Heart right ventricle (tissue), 16 donors: ENCODE data around the gene PRPF8. TPM values are rescaled to one million over a fixed set of nuclear protein-coding genes. Genes with fewer than 3 reads are reported as not detected.

ENCODE experiments used
- ATAC-seq, 8 donors: fragments of 200-7000 bp; cut with Tn5 transposase; one replicate each; pipeline ENCODE4 v1.9.1; 2020; ENCODE audit warnings: mild to moderate bottlenecking in 8 of 8, moderate library complexity in 8 of 8, moderate number of reproducible peaks in 1 of 8
- DNase-seq, 2 donors: peaks; one replicate each; pipeline ENCODE4 v3.0.0-alpha.2; 2020
- H3K27ac ChIP-seq, 10 donors: fragments of 200-600 bp; sonication (generic) in 2 of 10; one replicate each; pipeline versions ENCODE4 v1.5.0 to v1.8.0; 2020 to 2022; ENCODE audit warnings: mild to moderate bottlenecking in 3 of 10
- H3K27me3 ChIP-seq, 7 donors: fragments of 200-600 bp; one replicate each; pipeline ENCODE4 v1.8.0; 2021 to 2022; ENCODE audit warnings: mild to moderate bottlenecking in 2 of 7
- H3K36me3 ChIP-seq, 9 donors: fragments of 200-600 bp; sonication (generic) in 1 of 9; one replicate each; pipeline versions ENCODE4 v1.5.0 to v1.8.0; 2020 to 2022; ENCODE audit warnings: mild to moderate bottlenecking in 2 of 9
- H3K4me1 ChIP-seq, 9 donors: fragments of 200-600 bp; sonication (generic) in 1 of 9; one replicate each; pipeline versions ENCODE4 v1.5.0 to v1.8.0; 2020 to 2022; ENCODE audit warnings: mild to moderate bottlenecking in 4 of 9
- H3K4me3 ChIP-seq, 10 donors: fragments of 200-600 bp; sonication (generic) in 2 of 10; one replicate each; pipeline versions ENCODE4 v1.5.0 to v1.8.0; 2020 to 2022; ENCODE audit warnings: mild to moderate bottlenecking in 7 of 10, moderate library complexity in 2 of 10
- H3K9me3 ChIP-seq, 11 donors: fragments of 200-600 bp in 10 of 11; sonication (generic) in 2 of 11; one replicate each; pipeline versions ENCODE4 v1.5.0 to v1.8.0; 2013 to 2022; ENCODE audit warnings: mild to moderate bottlenecking in 2 of 11, control low read depth in 1 of 11, moderate library complexity in 1 of 11
- WGBS, 2 donors: extraction: QIAGEN DNeasy Blood & Tissue Kit; methylation state at CpG; one replicate each; pipeline ENCODE4 v1.1.7; 2013; ENCODE audit warnings: inconsistent platforms in 1 of 2; 5-methylcytosine and 5-hydroxymethylcytosine counted together
- intact Hi-C, 10 donors: fragments of 100-400 bp; cut with DNase I; formaldehyde crosslinking; loops; one replicate each; pipeline versions ENCODE4 v1.11.1 to v1.14.2; 2022
- polyA plus RNA-seq, 2 donors: library from polyadenylated mRNA; stranded (reverse); fragments of 200-250 nt; gene quantifications; one replicate each; pipeline ENCODE4 v1.2.3, GENCODE V29; 2013
- total RNA-seq, 10 donors: library from RNA; stranded (reverse); fragmentation: NEBNext Ultra II Directional in 3 of 10; extraction: Animal tissue kit (Norgen Biotek cat#: 25700) in 3 of 10; gene quantifications; one replicate each; pipeline versions ENCODE4 v1.2.1 to v1.2.4, GENCODE V29; 2021 to 2023
- TF ChIP-seq, protein P1 (sequence below), 9 donors: fragments of 200-600 bp; sonication (generic) in 2 of 9; IDR thresholded peaks; one replicate each; pipeline versions ENCODE4 v1.5.0 to v1.8.0; 2021 to 2022; ENCODE audit warnings: antibody characterized with exemption in 9 of 9, mild to moderate bottlenecking in 5 of 9, moderate library complexity in 1 of 9
- donor health status: Arrhythmogenic right ventricular cardiomyopathy.
- donor health status: ischemic (EF 13 %, LVEDD 7.1; RV severe dilation, severe dysfunction).
- donor health status: healthy with polysubstance abuse.
- donor health status: DM: no; HTN: yes; CAD: no.
- donor health status: DM: no; HTN: no; CAD: no.
- donor health status: ischemic (EF 25% LVEDD 6.9; RV normal size, moderate dysfunction).
- donor health status: ischemic (EF 25% LVEDD 5.7; RV mildly dilated, moderate dysfunction).
- donor health status: healthy.
- donor health status: DM: yes; HTN: yes; CAD: no.
- donor health status: Ischemic cardiomyopathy.
- donor health status: ischemic (EF 35%, LVEDD 5.7; RV mildly dilated, moderate dysfunction).
- donor health status: nonischemic (EF 11% LVEDD 7.7; RV severe dilation, severe dysfunction).
- donor health status: DM: yes; HTN: yes; CAD: no.
- donor health status: PGD.
- donor health status: ischemic (EF 29% LVEDD 5.4; RV normal size, mild dysfunction).
- donor health status: nonischemic (EF 23%, LVEDD 6.1; RV moderate dilation, normal function).

PRPF8 gene
- total and polyA plus RNA-seq, 12 donors, result 79.1 to 205 (median 173) TPM

DNA sequence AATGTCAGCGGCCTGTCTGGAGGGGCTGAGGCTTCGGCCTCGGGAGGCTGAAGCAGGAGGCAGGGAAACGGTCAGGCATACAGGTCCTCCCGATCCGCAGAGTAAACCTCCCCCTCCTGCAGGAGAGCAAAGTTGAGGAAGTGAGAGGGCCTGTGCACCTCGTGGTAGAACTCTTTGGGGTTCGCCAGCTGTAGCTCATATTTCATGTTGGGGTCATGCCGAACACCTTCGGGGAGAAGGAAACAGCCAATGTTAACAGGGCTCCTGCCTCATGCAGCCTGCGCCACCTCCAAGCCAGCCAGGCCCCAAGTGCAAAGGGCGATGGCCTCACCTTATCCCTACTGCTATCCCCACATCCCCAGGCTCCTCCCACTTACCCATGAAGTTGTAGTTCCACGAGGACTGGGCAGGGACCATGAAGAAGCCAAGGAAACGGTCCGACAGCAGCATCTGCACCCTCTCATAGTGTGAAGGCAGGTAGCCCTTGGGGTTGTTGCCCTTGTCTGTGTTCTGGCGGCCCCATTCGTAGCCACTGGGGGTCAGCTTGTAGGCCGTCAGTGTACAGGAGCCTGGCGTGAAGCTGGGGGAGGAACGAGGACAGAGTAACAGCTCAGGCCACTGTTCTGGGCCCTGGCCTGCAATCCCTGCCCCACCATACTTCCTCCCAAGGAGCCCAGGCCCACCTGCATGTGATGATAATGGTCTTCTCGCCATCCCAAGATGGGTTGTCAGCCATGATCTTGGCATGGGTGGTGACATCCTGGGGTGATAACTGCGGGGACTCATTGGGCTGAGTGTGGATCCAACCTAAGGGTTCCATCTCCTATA lies 33.7 kb downstream of the PRPF8 start:
- TF ChIP-seq, protein P1, sequence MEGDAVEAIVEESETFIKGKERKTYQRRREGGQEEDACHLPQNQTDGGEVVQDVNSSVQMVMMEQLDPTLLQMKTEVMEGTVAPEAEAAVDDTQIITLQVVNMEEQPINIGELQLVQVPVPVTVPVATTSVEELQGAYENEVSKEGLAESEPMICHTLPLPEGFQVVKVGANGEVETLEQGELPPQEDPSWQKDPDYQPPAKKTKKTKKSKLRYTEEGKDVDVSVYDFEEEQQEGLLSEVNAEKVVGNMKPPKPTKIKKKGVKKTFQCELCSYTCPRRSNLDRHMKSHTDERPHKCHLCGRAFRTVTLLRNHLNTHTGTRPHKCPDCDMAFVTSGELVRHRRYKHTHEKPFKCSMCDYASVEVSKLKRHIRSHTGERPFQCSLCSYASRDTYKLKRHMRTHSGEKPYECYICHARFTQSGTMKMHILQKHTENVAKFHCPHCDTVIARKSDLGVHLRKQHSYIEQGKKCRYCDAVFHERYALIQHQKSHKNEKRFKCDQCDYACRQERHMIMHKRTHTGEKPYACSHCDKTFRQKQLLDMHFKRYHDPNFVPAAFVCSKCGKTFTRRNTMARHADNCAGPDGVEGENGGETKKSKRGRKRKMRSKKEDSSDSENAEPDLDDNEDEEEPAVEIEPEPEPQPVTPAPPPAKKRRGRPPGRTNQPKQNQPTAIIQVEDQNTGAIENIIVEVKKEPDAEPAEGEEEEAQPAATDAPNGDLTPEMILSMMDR (IDR thresholded peaks at IDR 0.05), result no peak
- no peak overlapping the region for H3K4me3 ChIP-seq
- ATAC-seq (no peak), DNase-seq (no peak)
- peaks cover 0 to 70% (median 55%) of the 10 kb centered on the region in 9 donors for H3K36me3 ChIP-seq
- H3K27me3 ChIP-seq, result no peaks in the 10 kb centered on the region
- WGBS, 2 donors, result 81% methylated on average over 22 of the region's 22 CpGs
- H3K9me3 ChIP-seq, result no peaks in the 10 kb centered on the region
- peak overlapping the region in 9 of 10 donors; percentile 98 to 100 (median 99) for H3K27ac ChIP-seq
- intact Hi-C loops, result loop anchor here in 2 of 10 donors (5.0 to 10.0 kb wide), 3 partner anchors 61 to 384 kb away; partner anchors contain the start of genes DPH1 (in 1 of the 2) and TLCD2 (in 1 of the 2)
- H3K4me1 ChIP-seq, result peaks cover 30 to 44% (median 40%) of the 10 kb centered on the region in 9 donors

DNA sequence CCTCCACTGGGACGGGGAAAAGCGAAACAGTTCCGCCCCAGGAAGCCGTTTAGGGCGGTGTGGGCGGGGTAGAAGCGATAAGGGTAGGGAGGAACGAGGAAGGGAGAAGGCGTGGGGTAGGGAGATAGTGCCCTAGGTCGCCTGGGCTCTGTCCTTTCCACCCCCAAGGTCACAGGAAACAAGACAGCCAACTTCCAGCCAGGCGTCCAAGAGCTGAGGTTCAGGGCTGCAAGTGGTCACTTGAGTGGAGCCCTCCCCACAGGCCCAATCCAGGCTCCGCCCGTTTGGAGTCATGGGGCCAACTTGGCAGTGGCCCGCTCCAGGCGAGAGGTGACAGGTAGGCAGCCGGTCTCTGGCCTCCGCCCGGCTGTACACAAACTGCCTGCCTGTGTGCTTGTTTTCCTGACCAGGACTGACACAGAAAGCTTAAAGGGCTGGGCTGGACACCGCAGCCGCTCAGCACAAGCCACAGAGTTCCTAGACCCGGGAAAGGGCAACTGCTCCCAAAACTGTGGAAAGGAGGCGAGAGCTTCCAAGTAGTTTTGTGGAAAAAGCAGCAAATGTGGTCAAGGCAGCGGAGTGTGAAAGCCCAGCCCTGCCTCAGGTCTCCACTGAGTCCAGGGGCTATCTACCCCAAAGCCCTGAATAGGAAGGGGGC lies 34.7 kb downstream of the PRPF8 start, which contains the start of gene RILP:
RILP (minus strand) TSS at position 23 of the 658 bp plus-strand sequence. CDS start 62 bp downstream, outside the sequence.
- peak within 1 kb of the TSS; percentile 56 to 94 (median 81) for H3K4me3 ChIP-seq
- H3K4me1 ChIP-seq, result peaks cover 32 to 54% (median 47%) of the 10 kb centered on the region in 9 donors
- peak within 1 kb of the TSS; percentile 97 to 100 (median 99) for H3K27ac ChIP-seq
- TF ChIP-seq, protein P1 (IDR thresholded peaks at IDR 0.05), result no peak
- intact Hi-C loops, result loop anchor here in 7 of 10 donors (1.0 to 10.0 kb wide), 11 partner anchors 21 to 395 kb away; partner anchors contain the start of genes DPH1 (in 1 of the 7), SLC43A2 (in 1 of the 7) and TLCD2 (in 1 of the 7)
- peak; percentile 56 to 77 (median 70) for ATAC-seq
- H3K27me3 ChIP-seq, result no peaks in the 10 kb centered on the region
- H3K36me3 ChIP-seq, result peaks cover 0 to 63% (median 45%) of the 10 kb centered on the region in 9 donors
- H3K9me3 ChIP-seq, result no peaks in the 10 kb centered on the region
- peak; percentile 87 to 89 for DNase-seq
- 14 to 15% methylated on average over 23 of the region's 23 CpGs for WGBS, 2 donors

DNA sequence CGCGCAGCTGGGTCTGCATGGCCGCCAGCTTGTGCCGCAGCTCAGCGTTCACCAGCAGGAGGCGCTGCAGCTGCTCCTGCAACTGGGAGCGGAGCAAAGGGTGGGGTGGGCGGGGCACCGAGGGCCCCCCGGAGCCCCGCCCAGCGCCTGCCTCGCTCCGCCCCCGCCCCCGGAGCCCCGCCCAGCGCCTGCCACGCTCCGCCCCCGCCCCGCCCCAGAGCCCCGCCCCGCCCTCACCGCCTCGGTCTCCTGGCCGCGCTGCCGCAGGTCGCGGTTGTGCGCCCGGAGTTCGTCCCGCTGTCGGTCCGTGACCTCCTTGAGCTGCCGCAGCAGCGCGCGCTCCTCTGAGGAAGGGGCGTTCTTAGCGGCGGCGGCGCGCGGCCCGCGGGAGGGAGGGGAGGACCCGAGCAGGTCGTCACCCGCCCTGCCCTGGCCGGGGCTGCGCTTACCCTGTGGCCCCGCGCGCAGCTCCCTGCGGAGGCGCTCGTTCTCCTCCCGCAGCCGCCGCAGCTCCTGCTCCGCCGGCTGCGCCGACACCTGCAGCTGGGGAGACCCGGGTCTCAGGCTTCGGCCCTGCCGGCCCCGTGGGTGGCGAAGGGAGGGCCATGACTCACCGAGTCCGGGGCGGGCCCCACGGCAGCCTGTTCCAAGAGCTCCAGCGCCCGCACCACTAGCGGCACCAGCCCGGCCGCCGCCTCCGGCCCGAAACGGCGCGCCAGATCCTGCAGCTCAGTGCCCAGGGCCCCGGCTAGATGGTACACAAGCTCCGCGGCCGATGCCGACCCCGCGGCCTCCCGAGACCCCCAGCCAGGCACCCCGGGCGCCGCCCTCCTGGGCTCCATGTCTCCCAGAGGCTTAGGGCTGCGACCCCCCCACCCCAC lies 35.5 kb downstream of the PRPF8 start:
- no peaks in the 10 kb centered on the region for H3K9me3 ChIP-seq
- intact Hi-C loops, result loop anchor here in 7 of 10 donors (1.0 to 10.0 kb wide), 8 partner anchors 20 to 394 kb away; partner anchors contain the start of gene SLC43A2 (in 1 of the 7)
- TF ChIP-seq, protein P1 (IDR thresholded peaks at IDR 0.05), result peak; percentile 75 to 95 (median 88)
- H3K36me3 ChIP-seq, result peaks cover 0 to 55% (median 37%) of the 10 kb centered on the region in 9 donors
- H3K27me3 ChIP-seq, result no peaks in the 10 kb centered on the region
- DNase-seq (peak; percentile 93 to 97), ATAC-seq (peak; percentile 34 to 77 (median 62))
- peak overlapping the region; percentile 56 to 94 (median 81) for H3K4me3 ChIP-seq
- H3K4me1 ChIP-seq, result peaks cover 34 to 61% (median 55%) of the 10 kb centered on the region in 9 donors
- WGBS, 2 donors, result 0% methylated on average over 59 to 99 of the region's 100 CpGs
- H3K27ac ChIP-seq, result peak overlapping the region; percentile 97 to 100 (median 99)
